M059J (cell line): ENCODE measurements around the gene PLSCR4. TPM values are rescaled to one million over a fixed set of nuclear protein-coding genes. Genes with fewer than 3 reads are reported as not detected.

Experiments used
- DNase-seq: peaks from one replicate; pipeline ENCODE4 v3.0.0-alpha.2; 2012; ENCODE audit warnings: low read depth
- total RNA-seq: library from RNA; depleted of rRNA; stranded (reverse); fragments of >200 nt; shearing (Covaris generic); gene quantifications from 2 replicates; pipeline ENCODE4 v1.2.3, GENCODE V29; 2014

The PLSCR4 gene
- total RNA-seq, 1 experiment from 2014 or later, result 19.3 TPM

GRCh38 chr3:146195030-146195429 is 55.9 kb downstream of the PLSCR4 start:
- no peak for DNase-seq

- DNase-seq, result no peak
These were observed 59.9 kb downstream of the PLSCR4 start for GRCh38 chr3:146191051-146191450.

- peak; percentile 75 for DNase-seq
These were observed 61.3 kb downstream of the PLSCR4 start for GRCh38 chr3:146189519-146190173.

GRCh38 chr3:146187334-146187950 is 63.5 kb downstream of the PLSCR4 start:
- DNase-seq, result peak; percentile 50

GRCh38 chr3:146184241-146185015 is 66.5 kb downstream of the PLSCR4 start:
- peak; percentile 76 for DNase-seq

GRCh38 chr3:146181216-146181615 is 69.7 kb downstream of the PLSCR4 start:
- DNase-seq, result no peak

GRCh38 chr3:146180376-146180775 is 70.5 kb downstream of the PLSCR4 start:
- no peak for DNase-seq

GRCh38 chr3:146178006-146178689 is 72.8 kb downstream of the PLSCR4 start:
- DNase-seq, result no peak

GRCh38 chr3:146177519-146177918 is 73.4 kb downstream of the PLSCR4 start:
- DNase-seq, result no peak

- no peak for DNase-seq
These were observed 73.8 kb downstream of the PLSCR4 start for GRCh38 chr3:146177072-146177471.

GRCh38 chr3:146172586-146172985 is 78.3 kb downstream of the PLSCR4 start:
- DNase-seq, result no peak

- DNase-seq, result no peak
These were observed 80.3 kb downstream of the PLSCR4 start for GRCh38 chr3:146170591-146170990.

GRCh38 chr3:146169891-146170290 is 81.0 kb downstream of the PLSCR4 start:
- no peak for DNase-seq

- no peak for DNase-seq
These were observed 84.1 kb downstream of the PLSCR4 start for GRCh38 chr3:146166826-146167225.

GRCh38 chr3:146166415-146166821 is 84.5 kb downstream of the PLSCR4 start:
- DNase-seq, result peak; percentile 97

- no peak for DNase-seq
These were observed 85.0 kb downstream of the PLSCR4 start for GRCh38 chr3:146165877-146166276.

- peak; percentile 93 for DNase-seq
These were observed 85.7 kb downstream of the PLSCR4 start for GRCh38 chr3:146164971-146165769.

GRCh38 chr3:146164506-146164905 is 86.4 kb downstream of the PLSCR4 start:
- no peak for DNase-seq

GRCh38 chr3:146164071-146164470 is 86.8 kb downstream of the PLSCR4 start:
- DNase-seq, result peak; percentile 65

- DNase-seq, result peak; percentile 95
These were observed 87.3 kb downstream of the PLSCR4 start for GRCh38 chr3:146163584-146163983.

- peak; percentile 48 for DNase-seq
These were observed 88.3 kb downstream of the PLSCR4 start for GRCh38 chr3:146162561-146162960.

GRCh38 chr3:146161663-146162002 is 89.3 kb downstream of the PLSCR4 start:
- peak; percentile 82 for DNase-seq
